GM21717 (cell line): Measurements from ENCODE around the gene PLXNC1.
A peak's percentile ranks its signal among the peaks of the same experiment; 100 is the strongest.

ENCODE experiments used
- ATAC-seq: cut with Tn5 transposase; IDR thresholded peaks from one replicate; pipeline ENCODE4 v1.9.1; 2021; ENCODE audit warnings: mild to moderate bottlenecking, moderate library complexity; ENCODE audit not compliant: unreplicated experiment

Gene PLXNC1

DNA sequence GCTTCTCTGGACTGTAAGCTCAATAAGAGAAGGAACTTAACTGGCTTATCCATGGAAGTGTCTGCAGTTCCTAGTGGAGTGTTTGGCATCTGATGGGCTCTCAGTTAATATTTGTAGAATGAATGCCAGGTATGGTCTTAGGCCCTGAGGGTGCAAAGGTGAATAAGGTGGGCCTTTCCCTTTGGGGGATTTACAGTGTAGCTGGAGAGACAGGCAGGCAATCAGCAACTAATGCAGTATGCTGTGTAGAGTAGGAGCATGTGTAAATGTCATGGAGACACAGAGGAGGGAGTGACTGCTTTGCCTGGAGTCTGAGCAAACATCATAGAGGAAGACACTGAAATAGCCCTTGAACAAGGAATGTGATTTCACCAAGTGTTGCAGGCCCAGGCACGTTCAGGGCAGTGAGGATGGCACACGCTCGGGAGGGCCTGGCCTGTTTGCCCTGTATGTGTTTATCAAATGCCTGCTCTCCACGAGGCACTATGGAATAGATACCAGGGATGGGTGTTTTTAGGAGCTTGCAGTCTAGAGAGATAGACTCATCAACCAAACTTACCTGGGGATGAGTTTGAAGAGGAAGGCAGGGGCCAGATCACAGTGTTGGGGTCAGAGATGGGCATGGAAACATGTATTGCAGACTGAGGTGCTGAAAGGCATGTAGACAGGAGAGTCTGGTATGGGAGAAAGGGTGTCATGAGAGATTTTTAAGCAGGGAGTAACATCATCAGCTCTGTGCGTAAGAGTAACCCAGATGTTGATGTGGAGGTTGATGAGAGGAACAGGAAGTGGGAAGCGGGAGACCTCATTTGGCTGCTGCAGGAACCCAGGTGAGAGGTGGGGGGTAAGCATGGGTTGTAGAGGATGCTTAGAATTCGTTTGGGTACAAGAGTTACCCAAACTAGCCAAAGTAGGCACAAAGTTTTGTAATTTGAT lies 54.1 kb downstream of the PLXNC1 start:
- no peak for ATAC-seq

DNA sequence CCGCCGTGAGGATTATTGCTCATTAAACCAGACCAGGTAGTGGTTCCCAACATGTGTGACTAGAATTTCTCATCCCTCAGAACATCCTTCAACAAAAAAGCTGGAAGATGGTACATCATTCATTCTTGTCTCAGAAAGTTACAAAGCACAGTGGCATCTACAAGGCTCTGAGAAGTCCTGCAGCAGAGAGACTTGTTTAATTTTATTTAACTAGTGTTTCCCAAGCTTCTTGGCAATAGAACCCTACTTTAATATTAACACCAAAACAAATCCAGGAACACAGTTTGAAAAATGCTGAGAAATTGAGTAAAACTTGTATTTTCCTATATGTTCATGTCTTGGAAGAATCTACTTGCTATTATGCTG lies 54.8 kb downstream of the PLXNC1 start:
- ATAC-seq, result no peak

DNA sequence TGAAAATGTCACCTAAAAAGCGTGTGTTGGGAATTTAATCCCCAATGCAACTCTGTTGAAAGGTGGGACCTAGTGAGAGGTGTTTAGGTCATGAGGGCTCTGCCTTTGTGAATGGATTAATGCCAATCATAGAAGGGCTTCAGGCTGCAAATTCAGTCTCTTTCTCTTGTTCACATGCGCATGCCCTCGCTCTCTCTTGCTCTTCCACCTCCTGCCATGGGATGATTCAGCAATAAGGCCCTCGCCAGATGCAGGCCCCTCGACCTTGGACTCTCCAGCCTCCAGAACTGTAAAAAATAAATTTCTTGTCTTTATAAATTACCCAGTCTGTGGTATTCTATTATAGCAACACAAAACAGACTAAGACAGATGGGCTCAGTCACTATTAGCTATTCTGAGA lies 55.4 kb downstream of the PLXNC1 start:
- no peak for ATAC-seq

DNA sequence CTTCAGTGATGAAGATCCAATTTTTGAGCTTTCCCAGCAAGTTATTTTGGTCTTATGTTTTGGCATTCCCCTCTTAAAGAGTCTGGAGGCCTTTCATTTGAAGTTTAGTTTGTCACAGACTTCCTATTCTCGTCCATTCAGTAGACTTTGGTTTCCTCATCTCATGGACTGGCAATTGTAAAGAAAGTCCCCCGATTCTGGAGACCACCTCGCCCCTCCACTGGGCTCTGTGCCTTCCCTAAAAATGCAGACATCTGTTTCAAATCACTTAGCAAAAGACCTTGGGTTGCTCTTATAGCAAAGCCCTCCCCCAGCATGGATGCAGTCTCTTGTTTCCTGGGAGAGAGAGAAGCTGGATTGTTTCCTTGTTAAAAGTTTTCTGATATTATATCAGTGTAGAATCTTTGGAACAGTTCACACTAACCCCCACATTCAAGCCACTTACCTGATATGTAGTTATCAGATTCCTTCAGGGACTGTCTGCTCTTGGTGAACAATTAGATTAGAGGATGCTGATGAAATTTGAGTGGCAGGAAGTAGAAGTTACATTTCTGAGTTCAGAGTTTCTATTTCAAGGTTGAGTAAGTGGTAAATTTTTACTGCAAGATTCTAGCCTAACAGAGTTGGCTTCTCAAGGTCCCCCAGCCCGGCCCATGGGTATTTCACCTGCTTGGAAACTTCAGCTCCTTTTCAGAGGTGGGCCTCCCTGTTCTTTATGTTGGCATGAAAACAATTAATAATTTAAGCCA lies 56.3 kb downstream of the PLXNC1 start:
- no peak for ATAC-seq

DNA sequence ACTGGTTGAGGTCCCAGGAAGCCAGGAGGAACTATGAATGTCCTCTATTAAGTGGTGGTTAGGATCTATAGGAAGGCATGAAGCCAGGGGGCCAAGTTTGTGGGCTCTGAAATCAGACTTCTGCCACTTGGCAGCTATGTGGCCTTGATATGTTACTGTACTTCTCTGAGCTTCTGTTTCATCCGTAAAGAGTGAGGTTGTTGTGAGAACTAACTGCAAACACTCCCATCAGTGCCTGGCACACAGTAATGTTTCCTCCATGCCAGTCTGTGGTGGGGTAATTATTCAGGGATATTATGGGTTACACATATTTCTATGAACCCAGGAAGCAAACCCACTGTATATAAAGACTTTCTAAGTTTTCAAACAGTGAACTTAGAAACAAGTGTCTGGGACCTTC lies 57.4 kb downstream of the PLXNC1 start:
- ATAC-seq, result no peak

DNA sequence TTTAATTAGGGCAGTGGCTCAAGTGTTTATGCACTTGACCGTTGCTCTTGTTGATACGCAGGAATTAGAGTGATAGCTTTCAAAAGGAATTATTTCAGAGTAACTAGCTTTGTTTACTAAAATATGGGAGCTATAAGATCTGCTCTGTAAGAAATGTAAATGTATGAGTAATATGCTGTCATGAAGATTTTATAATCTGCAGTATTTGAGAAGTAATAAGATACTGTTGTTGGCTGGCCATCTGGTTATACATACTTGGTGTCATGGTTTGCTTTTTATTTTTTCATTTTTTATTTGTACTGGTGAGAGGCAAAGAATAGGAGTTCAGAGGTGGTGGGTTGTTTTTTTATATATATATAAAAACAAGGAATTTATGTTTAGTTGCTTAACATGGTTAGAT lies 58.5 kb downstream of the PLXNC1 start:
- ATAC-seq, result no peak

DNA sequence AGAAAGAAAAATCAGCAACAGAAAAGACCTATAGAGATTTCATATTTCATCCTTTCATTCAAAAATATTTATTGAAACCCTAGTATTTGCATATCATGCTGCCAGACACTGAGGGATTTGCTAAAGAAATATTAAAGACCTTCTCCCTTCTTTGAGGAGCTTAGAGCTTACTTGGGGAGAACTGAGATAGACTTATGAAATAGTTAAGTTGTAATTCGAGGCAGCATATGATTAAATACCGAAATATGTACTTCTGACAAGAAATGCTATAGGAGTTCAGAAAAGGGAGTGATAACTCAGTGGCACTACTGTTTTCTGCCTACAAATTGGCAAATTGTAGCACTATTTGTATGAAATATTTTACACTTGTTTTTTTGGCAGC lies 59.1 kb downstream of the PLXNC1 start:
- no peak for ATAC-seq

DNA sequence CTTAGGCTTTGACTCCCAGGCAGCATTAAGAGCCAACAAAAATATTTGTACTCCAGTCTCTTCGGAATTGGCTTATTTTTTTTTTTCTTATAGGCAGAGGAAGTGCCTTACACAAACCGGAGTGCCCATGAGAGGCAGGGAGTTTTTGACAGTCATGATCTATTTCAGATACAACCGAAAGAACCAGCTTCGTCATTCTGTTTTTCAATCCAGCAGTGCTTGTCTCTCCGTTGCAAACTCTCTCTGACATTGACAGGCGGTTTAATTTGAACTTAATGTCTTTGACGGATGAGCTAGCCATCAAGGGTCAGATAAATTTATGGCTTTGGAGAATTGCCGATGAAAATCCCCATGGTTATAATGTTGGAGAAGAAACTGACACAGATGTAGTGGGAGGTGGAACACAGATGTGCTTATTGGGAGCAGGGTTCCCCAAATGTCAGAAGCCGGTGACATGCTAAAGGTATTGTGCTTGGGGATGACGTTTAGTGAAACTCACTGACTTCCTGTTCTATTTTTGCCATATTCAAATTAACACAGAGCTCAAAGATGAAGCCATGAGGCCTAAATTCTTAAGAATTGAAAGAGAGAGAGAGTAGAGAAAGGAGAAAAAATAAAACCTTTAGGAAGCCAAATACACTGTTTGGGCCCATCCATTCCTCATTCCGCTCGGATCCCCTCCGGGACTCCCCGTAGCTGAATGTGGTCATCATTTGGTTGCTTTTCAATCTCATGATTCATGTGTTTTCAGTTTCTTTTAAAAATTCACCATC lies 59.7 kb downstream of the PLXNC1 start:
- ATAC-seq, result peak; percentile 80

DNA sequence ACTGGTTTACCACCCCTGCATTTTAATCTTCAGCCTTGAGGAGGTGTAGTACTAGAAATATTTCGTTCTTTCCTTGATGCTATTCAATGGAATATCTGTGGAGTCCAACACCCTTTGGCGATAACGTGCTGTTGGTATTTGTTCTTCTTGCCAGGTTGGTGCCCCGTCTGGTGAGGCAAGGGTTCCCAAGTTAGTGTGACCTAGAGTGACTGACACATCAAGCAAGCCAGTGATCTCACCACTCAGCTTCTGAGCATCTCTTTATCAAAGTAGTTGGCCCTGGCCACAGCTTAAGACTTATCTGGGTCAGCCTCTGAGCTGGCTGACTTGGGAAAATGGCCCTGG lies 60.2 kb downstream of the PLXNC1 start:
- ATAC-seq, result peak; percentile 41

DNA sequence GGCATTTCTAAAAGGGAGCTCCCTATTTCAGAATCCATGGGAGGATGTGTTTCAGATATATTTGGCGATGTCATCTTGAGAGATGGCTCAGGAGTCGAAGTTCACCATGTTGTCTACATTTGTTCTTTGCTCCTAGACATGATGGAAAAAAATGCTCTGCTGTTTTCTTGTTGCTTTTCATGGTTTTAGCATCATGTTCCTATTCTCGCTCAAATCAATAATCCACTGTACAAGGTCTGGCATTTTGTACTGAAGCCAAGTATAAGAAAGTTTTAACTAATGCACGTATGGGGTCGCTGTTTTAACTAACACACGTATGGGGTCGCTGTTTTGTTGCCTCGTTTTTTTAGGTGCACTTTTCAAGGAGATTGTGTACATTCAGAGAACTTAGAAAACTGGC lies 60.9 kb downstream of the PLXNC1 start:
- no peak for ATAC-seq

DNA sequence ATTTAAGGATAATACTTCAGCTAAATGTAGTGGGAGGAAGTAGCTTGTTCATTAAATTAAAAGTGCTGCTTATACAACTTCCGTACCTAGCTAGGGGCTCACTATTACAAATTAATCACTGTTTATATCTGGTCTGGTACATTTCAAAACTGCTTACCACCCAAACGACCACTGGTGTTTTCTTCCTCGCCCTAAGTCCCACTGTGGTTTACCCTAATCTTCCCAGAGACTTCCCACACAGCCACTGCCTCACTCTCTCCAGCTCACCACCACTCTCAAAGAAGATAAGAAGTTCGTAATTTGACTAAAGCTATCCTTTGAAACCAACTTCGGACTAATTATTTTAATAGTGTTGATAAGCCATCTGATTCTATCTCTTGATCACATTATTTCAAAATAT lies 62.6 kb downstream of the PLXNC1 start:
- ATAC-seq, result no peak

DNA sequence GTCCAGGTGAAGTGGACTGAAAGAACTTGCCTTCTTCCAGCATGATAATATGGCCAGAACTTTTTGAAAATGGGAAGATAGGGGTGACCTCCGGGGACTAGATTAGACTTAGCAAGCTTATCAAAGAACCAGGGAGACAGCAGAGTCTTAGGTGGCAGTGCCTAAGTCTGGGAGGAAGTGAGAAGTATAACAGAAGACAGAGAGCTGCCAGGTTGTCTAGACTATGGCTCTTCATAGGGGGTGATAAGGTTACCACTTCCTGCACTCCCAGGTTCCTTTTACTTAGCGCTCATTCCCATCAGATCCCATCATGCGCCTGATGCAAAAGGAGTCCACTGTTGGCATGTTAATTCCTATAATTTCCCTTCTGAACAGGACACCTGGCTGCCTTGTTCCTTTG lies 69.9 kb downstream of the PLXNC1 start:
- no peak for ATAC-seq

DNA sequence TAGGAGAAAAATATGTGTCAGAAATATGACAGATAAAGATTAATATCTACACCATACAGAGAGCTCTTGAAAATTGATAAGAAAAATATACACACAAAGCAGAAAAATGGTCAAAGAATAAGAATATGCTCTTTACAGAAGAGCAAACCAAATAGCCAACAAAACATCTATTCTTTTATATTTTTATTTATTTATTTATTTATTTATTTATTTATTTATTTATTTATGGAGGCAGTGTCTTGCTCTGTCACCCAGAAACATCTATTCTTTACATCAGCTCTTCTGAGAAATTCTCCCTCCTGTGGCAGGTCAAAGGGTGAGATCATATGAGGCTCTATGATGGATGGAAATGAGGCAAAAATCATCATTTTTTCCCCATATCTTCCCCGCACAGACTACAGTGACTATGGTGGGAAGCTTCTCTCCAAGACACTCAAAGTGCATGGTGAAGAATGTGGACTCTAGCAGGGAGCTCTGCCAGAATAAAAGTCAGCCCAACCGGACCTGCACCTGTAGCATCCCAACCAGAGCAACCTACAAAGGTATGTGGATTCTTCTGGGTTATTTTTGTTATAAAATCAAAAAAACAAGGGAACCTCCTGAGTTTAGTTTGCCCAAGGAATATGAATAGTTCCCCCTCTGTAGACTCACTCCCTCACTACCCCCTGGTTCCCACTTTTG lies 71.4 kb downstream of the PLXNC1 start:
- no peak for ATAC-seq

DNA sequence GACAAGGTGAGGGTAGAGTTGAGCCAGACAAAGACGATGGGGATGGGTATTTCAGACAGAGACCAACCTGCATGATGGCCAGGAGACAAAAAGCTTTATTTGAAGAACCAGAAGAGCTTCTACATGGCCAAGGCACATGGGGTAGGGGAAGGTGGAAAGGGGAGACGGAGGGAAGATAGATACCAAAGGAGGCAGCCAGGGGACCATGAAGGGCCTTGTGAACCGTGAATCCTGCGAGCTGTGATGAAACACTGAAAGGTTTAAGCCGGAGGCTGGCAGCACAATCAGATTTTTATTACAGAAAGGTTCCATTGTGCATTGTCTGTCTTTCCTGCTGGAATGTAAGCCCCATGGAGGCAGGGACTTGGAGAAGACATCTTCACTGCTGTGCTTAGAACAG lies 72.4 kb downstream of the PLXNC1 start:
- ATAC-seq, result no peak

DNA sequence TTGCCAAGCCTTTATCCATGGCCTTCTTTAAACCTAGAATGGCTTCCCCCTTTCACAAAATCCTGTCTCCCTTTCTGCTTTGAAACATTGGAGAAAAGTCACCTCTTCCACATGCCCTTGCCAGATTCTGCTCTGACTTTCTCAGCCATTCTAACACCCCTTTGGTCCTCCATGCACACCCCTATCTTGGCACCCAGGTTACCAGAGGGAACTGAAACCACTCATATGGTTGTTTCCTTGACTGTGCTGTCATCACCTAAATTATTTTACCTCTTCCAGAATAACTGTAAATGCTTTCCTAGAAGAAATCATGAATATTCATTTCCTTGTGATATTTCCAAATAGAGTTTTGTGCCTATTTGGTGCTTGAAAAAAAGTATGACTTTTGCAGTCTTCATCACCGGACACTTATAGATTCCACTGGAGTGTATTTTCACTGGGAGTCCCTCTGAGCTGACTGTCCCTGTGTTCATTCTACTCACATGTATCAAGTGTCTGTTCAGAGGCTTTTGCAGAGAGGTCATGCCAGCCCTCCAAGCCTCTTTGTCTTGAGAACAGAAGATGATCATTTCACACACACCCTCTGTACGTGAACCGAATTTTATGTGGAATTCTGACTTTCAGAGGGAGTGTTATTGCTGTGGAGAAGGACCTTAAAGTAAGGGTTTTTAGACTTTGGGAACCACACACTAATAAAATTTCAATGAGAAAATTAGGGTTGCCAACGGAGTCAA lies 74.1 kb downstream of the PLXNC1 start:
- ATAC-seq, result no peak

DNA sequence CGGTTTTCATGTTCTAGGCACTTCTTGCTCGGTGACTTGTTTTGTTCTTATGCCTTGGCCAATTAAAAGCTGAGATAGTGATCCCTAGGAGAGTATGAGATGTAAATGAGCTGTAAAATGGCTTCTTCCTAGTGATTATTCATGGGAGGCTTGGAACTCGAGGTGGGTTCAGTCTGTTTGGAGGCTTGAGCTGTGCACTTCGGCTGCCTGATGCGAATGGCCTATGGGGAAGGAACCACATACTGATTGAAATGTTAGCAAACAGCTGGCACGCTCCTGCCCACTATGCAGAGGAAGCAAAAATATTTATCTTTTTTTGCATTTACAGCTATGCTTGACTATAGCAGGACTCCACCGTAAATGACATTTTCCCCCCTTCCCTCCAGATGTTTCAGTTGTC lies 75.5 kb downstream of the PLXNC1 start:
- no peak for ATAC-seq

DNA sequence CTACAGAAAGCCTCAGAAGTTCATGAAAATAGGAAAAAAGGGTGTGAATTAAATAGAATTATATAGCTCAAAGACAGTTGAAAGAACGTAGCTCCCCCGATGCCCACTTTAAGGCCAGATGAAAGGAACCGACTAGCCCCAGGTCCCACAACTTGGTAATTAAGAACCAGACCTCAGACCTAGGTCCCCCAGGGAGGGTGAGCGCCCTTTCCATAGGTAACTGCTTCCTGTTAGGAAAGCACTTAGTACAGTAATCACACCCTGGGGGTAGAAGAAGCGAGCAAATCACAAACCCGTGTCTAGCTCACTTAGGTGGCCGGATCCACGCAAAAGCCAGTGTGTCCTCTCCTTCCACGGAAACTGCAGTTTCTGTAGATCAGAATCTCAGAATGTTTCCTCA lies 77.1 kb downstream of the PLXNC1 start:
- no peak for ATAC-seq

DNA sequence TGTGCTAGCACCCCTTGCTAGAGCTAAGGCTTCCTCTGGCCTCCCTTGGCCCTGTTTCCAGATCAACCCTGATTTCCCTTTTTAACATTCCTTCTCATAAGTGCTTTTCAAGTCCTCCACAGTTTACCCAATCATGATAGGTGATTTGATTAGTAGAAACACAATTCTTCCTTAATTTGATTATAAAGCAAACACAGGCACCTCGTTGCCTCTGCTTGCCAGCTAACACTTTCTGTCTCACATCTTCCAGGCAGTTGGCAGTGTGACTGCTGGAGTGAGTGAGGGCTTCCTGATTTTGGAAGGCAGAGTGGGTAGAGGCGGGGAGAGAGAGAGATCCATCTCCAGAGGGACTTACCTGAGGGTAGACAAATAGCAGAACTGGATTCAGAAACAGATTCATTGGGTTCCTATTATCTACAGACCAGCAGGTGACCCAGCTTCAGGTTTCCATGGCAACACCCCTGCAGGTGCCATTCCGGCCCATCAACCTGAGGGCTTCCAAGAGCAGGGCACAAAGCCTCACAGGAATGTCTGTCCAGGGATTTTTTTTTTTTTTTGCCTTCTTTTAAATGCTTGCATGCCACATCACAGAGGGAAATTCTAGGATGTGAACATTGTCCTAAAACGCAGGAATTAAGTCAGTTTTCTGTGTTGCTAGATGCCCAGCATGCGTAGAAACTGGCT lies 77.7 kb downstream of the PLXNC1 start:
- ATAC-seq, result no peak

DNA sequence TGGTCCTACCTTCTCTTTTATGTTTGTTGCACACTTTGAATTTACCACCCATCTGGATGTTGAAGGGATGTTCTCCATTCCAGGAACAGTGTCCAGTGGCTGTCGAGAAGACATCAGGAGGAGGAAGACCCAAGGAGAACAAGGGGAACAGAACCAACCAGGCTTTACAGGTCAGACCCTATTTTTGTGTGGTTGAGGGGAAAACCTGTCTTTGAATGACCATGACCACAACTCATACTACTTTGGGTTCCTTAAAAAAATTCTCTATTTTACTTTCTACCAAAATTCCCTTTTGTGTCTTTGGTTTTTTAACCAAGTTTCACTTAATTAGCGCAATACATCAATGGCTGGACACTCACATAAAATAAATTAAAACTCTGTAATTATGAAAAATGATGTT lies 78.7 kb downstream of the PLXNC1 start:
- no peak for ATAC-seq

DNA sequence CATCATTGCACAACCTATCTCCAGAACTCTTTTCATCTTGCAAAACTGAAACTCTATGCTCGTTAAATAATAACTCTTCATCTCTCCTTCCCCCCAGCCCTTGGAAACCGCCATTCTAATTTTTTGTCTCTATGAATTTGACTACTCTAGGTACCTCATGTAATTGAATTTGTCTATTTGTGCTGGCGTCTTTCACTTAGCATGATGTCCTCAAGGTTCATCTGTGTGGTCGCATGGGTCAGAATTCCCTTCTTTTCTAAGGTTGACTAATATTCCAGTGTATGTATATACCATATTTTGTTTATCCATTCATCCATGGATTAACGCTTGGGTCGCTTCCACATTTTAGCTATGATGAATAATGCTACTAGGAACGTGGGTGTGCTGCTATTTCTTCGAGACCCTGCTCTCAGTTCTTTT lies 80.1 kb downstream of the PLXNC1 start:
- no peak for ATAC-seq
